Activated CD8-positive, alpha-beta memory T cell treated with anti-CD3 and anti-CD28 coated beads, Interleukin-2, amount 10 ng/mL, durations not matched to agents 7 days and 5 days (primary cell): ENCODE measurements around the gene PEX13. TPM values are rescaled to one million over a fixed set of nuclear protein-coding genes. Genes with fewer than 3 reads are reported as not detected.
"Not testable (repeated sequence)": the region's sequence is repeated elsewhere in the genome, so short reads cannot be mapped to it uniquely, and the experiment has no call there.

ENCODE experiments used
- ATAC-seq: fragments of 150-1000 bp; cut with Tn5 transposase; one replicate; pipeline ENCODE4 v1.10.0; 2021; ENCODE audit warnings: moderate library complexity
- CTCF ChIA-PET: fragments of 350-600 bp; sonication (Branson Sonifier 250); formaldehyde crosslinking; loops from one replicate; lab custom pipeline; 2021; ENCODE audit warnings: antibody characterized with exemption; lab: Charles Lee
- DNase-seq: peaks from one replicate; pipeline ENCODE4 v3.0.0-alpha.2; 2020
- H3K27ac Mint-ChIP-seq: one replicate; pipeline ENCODE4 v1.8.0; 2021; ENCODE audit warnings: mild to moderate bottlenecking, mixed read lengths
- H3K27me3 Mint-ChIP-seq: one replicate; pipeline ENCODE4 v1.8.0; 2021; ENCODE audit warnings: mixed read lengths
- H3K36me3 Mint-ChIP-seq: one replicate; pipeline ENCODE4 v1.8.0; 2021; ENCODE audit warnings: mild to moderate bottlenecking, mixed read lengths
- H3K4me1 Mint-ChIP-seq: one replicate; pipeline ENCODE4 v1.8.0; 2021; ENCODE audit warnings: mixed read lengths
- H3K4me3 Mint-ChIP-seq: one replicate; pipeline ENCODE4 v1.8.0; 2021; ENCODE audit warnings: mild to moderate bottlenecking, moderate library complexity, mixed read lengths
- H3K9me3 Mint-ChIP-seq: one replicate; pipeline ENCODE4 v1.8.0; 2022; ENCODE audit warnings: low read depth, mixed read lengths
- total RNA-seq, 2 experiments: library from RNA; stranded (reverse); gene quantifications; one replicate each; pipeline ENCODE4 v1.2.3, GENCODE V29; 2021

Gene PEX13
- total RNA-seq, 2 experiments from 2014 or later: 19.4 to 21.8 TPM

- H3K4me3 Mint-ChIP-seq: peak overlapping the region; percentile 88
- H3K4me1 Mint-ChIP-seq: peaks cover 49% of the 10 kb centered on the region
- H3K27ac Mint-ChIP-seq: no peak overlapping the region
- no peak for ATAC-seq
- no peaks in the 10 kb centered on the region for H3K9me3 Mint-ChIP-seq
- DNase-seq: no peak
- H3K36me3 Mint-ChIP-seq: peaks cover 10% of the 10 kb centered on the region
- CTCF ChIA-PET: interaction anchor here (0.7 kb wide), 1 partner anchor 17 kb away, joined by 3 read pairs; no protein-coding TSS in a partner anchor
- no peaks in the 10 kb centered on the region for H3K27me3 Mint-ChIP-seq
These were observed 1.5 kb upstream of the PEX13 start for GRCh38 chr2:61015976-61016375.

- peak; percentile 3 for ATAC-seq
- Mint-ChIP-seq H3K27me3 (no peaks in the 10 kb centered on the region), H3K4me1 (peaks cover 50% of the 10 kb centered on the region)
These were observed 1.0 kb upstream of the PEX13 start for GRCh38 chr2:61016392-61017002.

GRCh38 chr2:61017003-61017555 is 441 bp upstream of the PEX13 start:
- Mint-ChIP-seq H3K36me3 (peaks cover 21% of the 10 kb centered on the region), H3K27me3 (no peaks in the 10 kb centered on the region), H3K9me3 (no peaks in the 10 kb centered on the region), H3K4me1 (peaks cover 49% of the 10 kb centered on the region), H3K27ac (peak overlapping the region; percentile 88), H3K4me3 (peak overlapping the region; percentile 88)
- DNase-seq (peak; percentile 84), ATAC-seq (peak; percentile 77)
- CTCF ChIA-PET: no interaction called here

More at GRCh38 chr2:61016392-61017002, 1.0 kb upstream of the PEX13 start:
- CTCF ChIA-PET: interaction anchor here (0.7 kb wide), 1 partner anchor 17 kb away, joined by 3 read pairs; no protein-coding TSS in a partner anchor
- Mint-ChIP-seq H3K9me3 (no peaks in the 10 kb centered on the region), H3K27ac (peak overlapping the region; percentile 88), H3K36me3 (peaks cover 15% of the 10 kb centered on the region), H3K4me3 (peak overlapping the region; percentile 88)
- DNase-seq: no peak

GRCh38 chr2:61018318-61018755 is 817 bp downstream of the PEX13 start:
- no peak for DNase-seq
- Mint-ChIP-seq H3K4me1 (peaks cover 41% of the 10 kb centered on the region), H3K27ac (peak overlapping the region; percentile 88), H3K36me3 (peaks cover 23% of the 10 kb centered on the region), H3K4me3 (peak overlapping the region; percentile 88), H3K9me3 (no peaks in the 10 kb centered on the region), H3K27me3 (no peaks in the 10 kb centered on the region)
- no peak for ATAC-seq
- CTCF ChIA-PET: no interaction called here

- H3K27me3 Mint-ChIP-seq: no peaks in the 10 kb centered on the region
- H3K27ac Mint-ChIP-seq: peak overlapping the region; percentile 88
- peaks cover 27% of the 10 kb centered on the region for H3K36me3 Mint-ChIP-seq
- peaks cover 39% of the 10 kb centered on the region for H3K4me1 Mint-ChIP-seq
- no peak for DNase-seq
- peak overlapping the region; percentile 88 for H3K4me3 Mint-ChIP-seq
- ATAC-seq: no peak
- no peaks in the 10 kb centered on the region for H3K9me3 Mint-ChIP-seq
- CTCF ChIA-PET: no interaction called here
These were observed 1.3 kb downstream of the PEX13 start for GRCh38 chr2:61018798-61019197.

- peaks cover 33% of the 10 kb centered on the region for H3K36me3 Mint-ChIP-seq
- CTCF ChIA-PET: no interaction called here
- H3K27ac Mint-ChIP-seq: no peak overlapping the region
- no peaks in the 10 kb centered on the region for H3K9me3 Mint-ChIP-seq
- no peak overlapping the region for H3K4me3 Mint-ChIP-seq
- H3K4me1 Mint-ChIP-seq: peaks cover 26% of the 10 kb centered on the region
- DNase-seq (no peak), ATAC-seq (no peak)
- no peaks in the 10 kb centered on the region for H3K27me3 Mint-ChIP-seq
These were observed 3.7 kb downstream of the PEX13 start for GRCh38 chr2:61021228-61021660.

- no peak overlapping the region for H3K27ac Mint-ChIP-seq
- H3K27me3 Mint-ChIP-seq: no peaks in the 10 kb centered on the region
- ATAC-seq (no peak), DNase-seq (no peak)
- H3K9me3 Mint-ChIP-seq: no peaks in the 10 kb centered on the region
- no peak overlapping the region for H3K4me3 Mint-ChIP-seq
- peaks cover 44% of the 10 kb centered on the region for H3K36me3 Mint-ChIP-seq
- H3K4me1 Mint-ChIP-seq: peaks cover 16% of the 10 kb centered on the region
- CTCF ChIA-PET: no interaction called here
These were observed 6.2 kb downstream of the PEX13 start for GRCh38 chr2:61023670-61024069.

GRCh38 chr2:61029533-61029932 is 12.0 kb downstream of the PEX13 start:
- CTCF ChIA-PET: interaction anchor here (0.7 kb wide), 1 partner anchor 240 kb away, joined by 4 read pairs; no protein-coding TSS in a partner anchor
- Mint-ChIP-seq H3K4me1 (no peaks in the 10 kb centered on the region), H3K27ac (no peak overlapping the region), H3K9me3 (no peaks in the 10 kb centered on the region), H3K4me3 (no peak overlapping the region), H3K27me3 (no peaks in the 10 kb centered on the region), H3K36me3 (peaks cover 42% of the 10 kb centered on the region)
- no peak for DNase-seq
- no peak for ATAC-seq

- H3K4me3 Mint-ChIP-seq, CTCF ChIA-PET, DNase-seq, H3K4me1 Mint-ChIP-seq, H3K9me3 Mint-ChIP-seq, H3K27ac Mint-ChIP-seq, ATAC-seq, H3K27me3 Mint-ChIP-seq: not testable (repeated sequence)
- H3K36me3 Mint-ChIP-seq: peaks cover 48% of the 10 kb centered on the region
These were observed 17.1 kb downstream of the PEX13 start for GRCh38 chr2:61034592-61034991.

GRCh38 chr2:61036643-61037042 is 19.1 kb downstream of the PEX13 start:
- ATAC-seq, DNase-seq, H3K4me1 Mint-ChIP-seq, H3K9me3 Mint-ChIP-seq, CTCF ChIA-PET, H3K4me3 Mint-ChIP-seq, H3K27me3 Mint-ChIP-seq, H3K27ac Mint-ChIP-seq: not testable (repeated sequence)
- H3K36me3 Mint-ChIP-seq: peaks cover 48% of the 10 kb centered on the region

- Mint-ChIP-seq H3K4me3 (no peak overlapping the region), H3K36me3 (peaks cover 32% of the 10 kb centered on the region), H3K27ac (no peak overlapping the region), H3K9me3 (no peaks in the 10 kb centered on the region), H3K4me1 (peaks cover 18% of the 10 kb centered on the region), H3K27me3 (no peaks in the 10 kb centered on the region)
- DNase-seq (no peak), ATAC-seq (no peak)
- CTCF ChIA-PET: no interaction called here
These were observed 25.3 kb downstream of the PEX13 start for GRCh38 chr2:61042807-61043206.

GRCh38 chr2:61044636-61045035 is 27.1 kb downstream of the PEX13 start:
- Mint-ChIP-seq H3K4me3 (no peak overlapping the region), H3K36me3 (peaks cover 40% of the 10 kb centered on the region), H3K27ac (no peak overlapping the region), H3K27me3 (no peaks in the 10 kb centered on the region), H3K9me3 (no peaks in the 10 kb centered on the region), H3K4me1 (peaks cover 18% of the 10 kb centered on the region)
- CTCF ChIA-PET: no interaction called here
- DNase-seq (no peak), ATAC-seq (no peak)

- Mint-ChIP-seq H3K4me3 (no peak overlapping the region), H3K27me3 (no peaks in the 10 kb centered on the region), H3K27ac (no peak overlapping the region), H3K36me3 (peaks cover 40% of the 10 kb centered on the region), H3K9me3 (no peaks in the 10 kb centered on the region), H3K4me1 (peaks cover 18% of the 10 kb centered on the region)
- ATAC-seq (no peak), DNase-seq (no peak)
- CTCF ChIA-PET: no interaction called here
These were observed 27.7 kb downstream of the PEX13 start for GRCh38 chr2:61045226-61045625.

GRCh38 chr2:61045999-61046398 is 28.5 kb downstream of the PEX13 start:
- peaks cover 38% of the 10 kb centered on the region for H3K36me3 Mint-ChIP-seq
- DNase-seq (no peak), ATAC-seq (no peak)
- H3K27ac Mint-ChIP-seq: no peak overlapping the region
- no peak overlapping the region for H3K4me3 Mint-ChIP-seq
- peaks cover 18% of the 10 kb centered on the region for H3K4me1 Mint-ChIP-seq
- H3K9me3 Mint-ChIP-seq: no peaks in the 10 kb centered on the region
- no peaks in the 10 kb centered on the region for H3K27me3 Mint-ChIP-seq
- CTCF ChIA-PET: no interaction called here
